Gastroesophageal sphincter (tissue), 3 donors: ENCODE results near the gene MVB12B.

Experiments used
- CTCF ChIP-seq, 4 experiments: fragments of 200-600 bp in 2 of 4; fragments of 450-650 bp in 2 of 4; sonication (generic) in 1 of 4; IDR thresholded peaks; one replicate each; pipeline ENCODE4 v1.5.1; 2017 to 2019; ENCODE audit warnings: antibody characterized with exemption in 4 of 4, mild to moderate bottlenecking in 2 of 4, moderate library complexity in 2 of 4
- EP300 ChIP-seq: sonication (generic); formaldehyde crosslinking; IDR thresholded peaks from one replicate; pipeline ENCODE4 v1.6.1; 2017; ENCODE audit warnings: antibody characterized with exemption, mild to moderate bottlenecking
- POLR2A ChIP-seq, 2 donors: fragments of 450-650 bp; IDR thresholded peaks; one replicate each; pipeline ENCODE4 v1.6.1; 2017; ENCODE audit warnings: antibody characterized with exemption in 2 of 2, mild to moderate bottlenecking in 2 of 2, moderate library complexity in 1 of 2
- POLR2AphosphoS5 ChIP-seq: sonication (generic); formaldehyde crosslinking; IDR thresholded peaks from one replicate; pipeline ENCODE4 v1.6.1; 2017; ENCODE audit warnings: antibody characterized with exemption

GRCh38 chr9:126380447-126380846 lies 53.8 kb downstream of the MVB12B start:
- TF ChIP-seq POLR2AphosphoS5 (no peak), POLR2A (IDR thresholded peaks at IDR 0.05) (no peak), EP300 (no peak), CTCF (IDR thresholded peaks at IDR 0.05) (no peak)
